ENCODE data around the gene FNDC5. TPM values are rescaled to one million over a fixed set of nuclear protein-coding genes. Genes with fewer than 3 reads are reported as not detected.

The FNDC5 gene
- total and polyA plus RNA-seq, 2 of the 13 experiments (the other 11 are each of a cell fraction or from before 2014, with no cell fraction given): 1.4 to 3.1 TPM

GRCh38 chr1:32891241-32891570 is 20.5 kb upstream of the FNDC5 start:
- no peak overlapping the region for H3K4me3 ChIP-seq (replicated peaks in 1 of 3; ENCODE audit: insufficient read depth in 1 of 3, low read depth in 2 of 3, low read length in 3 of 3)
- H3K4me1 ChIP-seq (ENCODE audit: insufficient read depth, low read length): no peaks in the 10 kb centered on the region
- CTCF ChIA-PET (ENCODE audit: low intra/inter-chr PET ratio, low total read pairs): no interaction called here
- H3K79me2 ChIP-seq (ENCODE audit: insufficient read depth, low read length): no peaks in the 10 kb centered on the region
- H3K9me3 ChIP-seq (ENCODE audit: low read length): no peaks in the 10 kb centered on the region
- FAIRE-seq (no peak), ATAC-seq (no peak), DNase-seq (ENCODE audit: low spot score) (no peak)
- H4K20me1 ChIP-seq (ENCODE audit: insufficient read depth, low read length): 0 out of 2 replicates have a peak, but pooled peaks cover 2% of the 10 kb centered on the region
- WGBS (ENCODE audit: low lambda C conversion rate): 0% methylated on average over 1 of the region's 1 CpG
- H2AFZ ChIP-seq (ENCODE audit: low read length): no peak overlapping the region
- in situ Hi-C loops (cut with HindIII; ENCODE audit: extremely low pct_ligation_motif_present, low pct_unique_long_range_greater_than_20kb): no loop called here
- no peaks in the 10 kb centered on the region for H3K36me3 ChIP-seq (replicated peaks in 1 of 2; ENCODE audit: control insufficient read depth in 1 of 2, insufficient read depth in 2 of 2, low read length in 2 of 2)
- intact Hi-C loops (cut with micrococcal nuclease; ENCODE audit: unreplicated experiment): no loop called here
- TF ChIP-seq NR0B2 (CRISPR knock-in tag; IDR thresholded peaks at IDR 0.05) (no peak), ZMAT5 (CRISPR knock-in tag; IDR thresholded peaks at IDR 0.05; ENCODE audit: borderline replicate concordance, low read depth) (no peak), RFX3 (CRISPR knock-in tag; IDR thresholded peaks at IDR 0.05) (no peak), ZNF709 (CRISPR knock-in tag; IDR thresholded peaks at IDR 0.05) (no peak), KAT2B (IDR thresholded peaks at IDR 0.05; ENCODE audit: borderline replicate concordance, low read depth, low read length) (no peak), MYNN (CRISPR knock-in tag; IDR thresholded peaks at IDR 0.05; ENCODE audit: low read depth) (no peak), SOX5 (CRISPR knock-in tag; IDR thresholded peaks at IDR 0.05; ENCODE audit: borderline replicate concordance) (no peak), NR1H2 (CRISPR knock-in tag; IDR thresholded peaks at IDR 0.05; ENCODE audit: borderline replicate concordance, low read depth) (no peak)
- no peak overlapping the region for H3K9ac ChIP-seq (ENCODE audit: insufficient read depth, low read depth, low read length)
- POLR2A ChIA-PET: no interaction called here
- no peak overlapping the region for H3K4me2 ChIP-seq (ENCODE audit: low read depth, low read length)
- peaks cover 7 to 58% of the 10 kb centered on the region in 2 experiments; a peak in 3 of 5 replicates for H3K27me3 ChIP-seq (ENCODE audit: control insufficient read depth in 1 of 2, insufficient read depth in 2 of 2, low read length in 2 of 2)
- H3K27ac ChIP-seq (ENCODE audit: extremely low read length, insufficient read depth, low read length): no peak overlapping the region
- no TSS peak for BruUV-seq (replicated peaks)
